GM12801 (cell line): ENCODE data around the gene RIBC1.

Experiments
- TF ChIP-seq, protein P1 (sequence below): IDR thresholded peaks from one replicate; pipeline ENCODE4 v1.5.1; 2011; ENCODE audit warnings: control low read depth; ENCODE audit not compliant: insufficient read length; ENCODE audit errors: extremely low read depth

Gene RIBC1

DNA sequence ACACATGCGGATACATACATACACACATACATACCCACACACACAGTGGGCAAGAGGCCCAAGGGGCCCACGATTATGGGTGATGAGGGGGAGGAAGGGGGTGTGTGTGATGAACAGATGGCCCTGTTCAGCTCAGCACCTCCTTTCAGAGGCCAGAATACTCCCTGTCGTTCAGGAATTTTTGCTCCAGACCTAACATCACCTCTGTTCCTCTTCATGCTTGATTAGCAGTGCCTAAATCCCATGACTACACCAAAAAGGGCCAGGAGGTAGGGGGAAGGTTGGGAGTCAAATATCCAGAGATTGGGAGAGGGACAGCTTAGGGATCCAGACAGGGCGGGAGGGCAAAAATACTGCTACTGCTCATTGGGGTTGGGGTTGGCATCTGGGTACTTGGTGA is 42.9 kb upstream of the RIBC1 start:
- TF ChIP-seq, protein P1, sequence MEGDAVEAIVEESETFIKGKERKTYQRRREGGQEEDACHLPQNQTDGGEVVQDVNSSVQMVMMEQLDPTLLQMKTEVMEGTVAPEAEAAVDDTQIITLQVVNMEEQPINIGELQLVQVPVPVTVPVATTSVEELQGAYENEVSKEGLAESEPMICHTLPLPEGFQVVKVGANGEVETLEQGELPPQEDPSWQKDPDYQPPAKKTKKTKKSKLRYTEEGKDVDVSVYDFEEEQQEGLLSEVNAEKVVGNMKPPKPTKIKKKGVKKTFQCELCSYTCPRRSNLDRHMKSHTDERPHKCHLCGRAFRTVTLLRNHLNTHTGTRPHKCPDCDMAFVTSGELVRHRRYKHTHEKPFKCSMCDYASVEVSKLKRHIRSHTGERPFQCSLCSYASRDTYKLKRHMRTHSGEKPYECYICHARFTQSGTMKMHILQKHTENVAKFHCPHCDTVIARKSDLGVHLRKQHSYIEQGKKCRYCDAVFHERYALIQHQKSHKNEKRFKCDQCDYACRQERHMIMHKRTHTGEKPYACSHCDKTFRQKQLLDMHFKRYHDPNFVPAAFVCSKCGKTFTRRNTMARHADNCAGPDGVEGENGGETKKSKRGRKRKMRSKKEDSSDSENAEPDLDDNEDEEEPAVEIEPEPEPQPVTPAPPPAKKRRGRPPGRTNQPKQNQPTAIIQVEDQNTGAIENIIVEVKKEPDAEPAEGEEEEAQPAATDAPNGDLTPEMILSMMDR = no peak

DNA sequence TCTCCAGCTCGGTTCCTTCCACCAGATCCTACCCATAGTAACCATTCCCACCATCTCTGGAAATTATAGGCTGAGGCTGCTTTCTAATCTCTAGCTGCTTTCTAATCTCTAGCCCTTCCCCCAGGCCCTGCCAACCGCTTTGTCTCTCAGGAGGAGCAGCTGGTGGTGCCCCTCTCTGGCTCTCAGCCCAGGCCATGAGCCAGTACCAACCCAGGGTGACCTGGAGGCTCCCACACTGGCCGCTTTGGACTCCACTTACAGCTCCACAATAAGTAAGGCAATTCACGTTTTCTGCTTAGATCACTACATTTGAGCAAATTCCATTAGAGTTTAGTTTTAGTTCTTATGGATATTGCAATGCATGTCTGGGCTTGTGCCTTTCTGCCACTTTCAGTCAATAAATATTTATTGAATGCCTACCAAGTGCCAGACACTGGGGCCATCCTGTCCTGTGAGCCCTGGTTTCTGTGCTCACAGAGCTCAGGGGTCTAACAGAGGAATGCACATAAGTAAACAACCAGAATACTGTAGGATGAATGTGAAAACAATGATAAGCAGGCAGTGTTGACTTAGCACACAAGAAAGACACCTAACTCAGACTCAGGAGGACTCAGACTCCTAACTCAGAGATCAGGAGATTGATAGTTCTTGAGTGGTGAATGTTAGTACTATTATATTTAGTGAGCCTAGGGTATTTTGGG is 39.1 kb upstream of the RIBC1 start:
- TF ChIP-seq, protein P1 = no peak

DNA sequence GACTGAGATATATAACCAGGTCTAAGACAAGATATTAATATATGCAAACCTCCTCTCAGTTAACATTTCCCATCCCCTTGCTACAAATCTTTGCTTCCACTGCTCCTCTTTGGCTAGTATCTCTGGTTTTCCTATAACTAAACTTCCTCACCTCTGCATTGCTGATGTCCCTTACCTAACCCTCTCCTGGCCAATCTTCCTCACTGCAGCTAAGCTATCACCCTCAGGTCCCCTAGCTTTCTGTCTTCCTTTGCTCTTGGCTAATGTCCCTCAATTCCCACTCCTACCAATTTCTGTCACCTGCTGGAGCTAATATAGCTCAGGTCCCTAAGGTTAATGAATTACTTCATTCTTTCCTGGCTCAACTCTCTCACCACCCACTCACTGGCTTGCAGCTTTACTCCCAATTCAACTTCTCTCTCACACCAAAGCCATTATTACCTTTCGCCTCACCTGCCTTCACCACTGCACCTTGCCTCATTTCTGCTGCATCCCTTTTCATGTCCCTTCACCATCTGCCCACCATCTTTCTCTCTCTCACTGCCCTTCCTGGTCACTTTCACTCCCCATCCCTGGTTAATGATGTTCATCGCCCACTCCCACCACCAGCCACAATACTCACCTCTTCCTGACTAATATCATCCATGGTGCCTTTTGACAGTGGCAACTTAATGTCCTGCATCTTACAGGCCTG is 26.9 kb upstream of the RIBC1 start:
- TF ChIP-seq, protein P1 = no peak

DNA sequence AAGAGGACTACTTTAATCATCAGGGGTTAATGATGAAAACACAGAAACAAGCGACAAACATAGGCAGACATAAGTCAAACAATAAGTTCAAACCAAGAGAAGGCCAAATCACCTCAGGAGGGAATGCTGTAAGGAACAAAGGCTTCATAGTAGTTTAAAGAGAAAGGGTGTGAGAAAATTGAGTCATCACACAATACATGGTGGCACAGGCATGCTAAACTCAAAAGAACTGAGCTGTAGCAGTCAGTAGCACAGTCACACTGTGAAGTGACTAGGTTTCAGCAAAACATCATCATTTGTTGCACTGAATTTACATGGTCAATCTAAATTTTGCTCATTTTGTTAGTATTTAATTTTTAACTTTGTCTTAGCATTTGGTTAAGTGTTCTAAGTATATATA is 24.5 kb upstream of the RIBC1 start:
- TF ChIP-seq, protein P1 = no peak

DNA sequence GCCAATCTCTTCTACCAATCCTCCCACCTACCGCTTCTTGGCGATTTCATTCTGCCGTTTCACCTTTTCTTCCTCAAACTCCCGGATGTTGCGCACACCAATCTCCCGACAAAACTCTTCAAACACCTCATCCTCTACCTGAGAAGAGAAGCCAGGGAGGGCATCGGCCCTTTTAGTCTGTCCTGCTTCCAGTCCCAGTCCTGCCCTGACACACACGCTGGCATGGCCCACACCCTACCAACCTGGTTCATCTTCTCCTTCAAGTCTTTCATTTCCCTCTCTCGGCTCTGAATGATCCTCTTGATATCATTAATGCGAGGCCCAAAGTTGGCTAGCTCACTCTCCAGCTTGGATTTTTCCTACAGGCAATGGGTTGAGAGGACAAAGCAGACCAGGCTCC is 19.1 kb upstream of the RIBC1 start:
- TF ChIP-seq, protein P1 = no peak

DNA sequence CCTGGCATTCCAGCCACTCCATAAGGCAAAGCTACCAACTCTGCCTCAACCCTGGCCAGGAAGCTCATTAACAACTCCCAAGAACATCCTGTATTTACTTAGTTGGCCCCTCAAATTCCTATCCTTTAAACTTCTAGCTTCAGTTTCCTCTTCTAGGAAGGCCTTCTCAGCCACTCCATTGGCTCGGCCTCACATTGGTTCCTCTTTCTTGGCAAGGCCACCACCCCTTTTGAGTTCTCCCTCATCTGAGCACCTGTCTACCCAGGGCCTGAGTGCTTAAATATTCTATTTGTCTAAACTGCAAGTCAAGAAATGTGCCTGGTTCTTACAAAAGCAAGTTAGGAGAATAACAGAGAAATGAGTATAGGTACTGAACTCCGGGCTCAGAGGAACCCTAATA is 10.2 kb upstream of the RIBC1 start:
- TF ChIP-seq, protein P1 = no peak

DNA sequence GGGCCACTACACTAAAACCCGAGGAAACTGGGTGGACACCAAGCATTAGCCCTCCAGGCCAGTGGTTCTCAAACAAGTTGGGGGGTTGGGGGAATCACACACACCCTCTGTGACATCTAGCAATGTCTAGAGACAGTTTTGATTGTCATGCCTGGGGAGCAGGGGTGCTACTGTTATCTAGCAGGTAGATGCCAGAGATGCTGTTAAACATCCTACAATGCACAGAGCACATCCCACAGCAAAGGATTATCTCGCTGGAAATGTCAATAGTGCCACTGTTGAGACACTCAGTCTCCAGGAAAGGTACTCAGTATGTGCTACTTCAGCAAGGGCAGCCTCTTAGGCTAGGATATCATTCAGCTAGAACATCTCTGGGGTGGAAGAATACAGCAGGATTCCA is 1.5 kb upstream of the RIBC1 start:
- TF ChIP-seq, protein P1 = no peak
